NK-92 (cell line): ENCODE data around the gene CTU2.
A peak's percentile ranks its signal among the peaks of the same experiment; 100 is the strongest.
"Not testable (repeated sequence)": the region's sequence is repeated elsewhere in the genome, so short reads cannot be mapped to it uniquely, and the experiment has no call there.

Source experiments
- DNase-seq: peaks from one replicate; lab custom pipeline; 2025; ENCODE audit not compliant: unreplicated experiment; lab: John Stamatoyannopoulos, UW

Gene CTU2

DNA sequence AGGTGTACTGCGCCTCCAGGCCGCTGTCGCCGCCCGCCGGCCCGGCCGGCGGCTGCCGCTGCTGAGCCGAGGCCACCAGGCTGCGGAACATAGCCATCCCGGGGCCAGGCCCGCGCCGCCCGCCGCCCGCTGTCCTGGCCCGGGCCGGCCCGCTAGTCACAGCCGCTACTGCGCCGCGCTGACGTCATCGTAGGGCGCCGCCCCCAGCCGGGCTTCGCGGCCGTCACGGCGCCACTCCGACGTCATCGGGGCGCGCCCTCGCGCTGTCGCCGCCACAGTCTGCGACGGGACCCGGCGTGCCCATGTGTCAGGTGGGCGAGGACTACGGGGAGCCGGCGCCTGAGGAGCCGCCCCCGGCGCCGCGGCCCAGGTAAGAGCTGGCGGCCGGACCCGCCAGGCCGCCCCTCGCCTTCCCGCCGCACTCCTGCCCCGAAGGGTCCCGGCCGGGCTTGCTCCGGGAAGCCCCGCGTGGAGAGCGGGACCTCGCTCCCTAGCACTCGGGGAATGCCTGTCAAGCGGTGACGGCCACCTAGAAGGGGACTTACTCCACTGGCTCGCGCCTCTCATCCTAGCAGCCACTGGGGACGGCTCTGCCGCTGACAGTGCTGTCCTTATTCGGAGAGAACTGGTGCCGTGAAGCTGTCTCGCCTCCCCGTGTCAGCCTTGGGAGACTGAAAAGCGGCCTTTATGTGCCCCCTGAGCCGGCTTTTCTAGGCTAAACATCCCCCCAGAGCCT, at the start of gene CTU2, which contains the start of gene RNF166:
TSS of gene CTU2 (plus strand) at position 275 of the 736 bp plus-strand sequence. CDS start at position 303, 28 bp downstream.
TSS of gene RNF166 (minus strand) at position 180 of the 736 bp plus-strand sequence. CDS start at position 97, 83 bp downstream.
- peak; percentile 25 for DNase-seq

DNA sequence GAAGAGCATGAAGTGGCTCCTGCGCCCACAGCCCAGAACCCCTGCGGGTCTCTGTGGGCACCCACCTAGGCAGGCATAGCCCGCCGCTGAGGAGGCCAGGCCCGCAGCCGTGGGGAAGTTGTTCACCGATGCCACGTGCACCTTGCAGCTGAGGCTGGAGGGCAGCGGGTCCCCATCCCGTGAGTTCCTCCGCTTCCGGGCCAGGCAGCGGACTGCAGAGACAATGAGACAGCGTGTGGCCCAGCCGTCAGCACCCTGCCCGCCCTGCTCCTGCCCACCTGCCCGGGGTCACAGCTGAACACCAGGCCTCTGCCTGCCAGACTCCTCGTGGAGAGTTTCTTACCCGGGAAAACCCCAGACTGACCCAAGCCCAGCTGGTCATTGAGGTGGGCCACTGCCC, 48.9 kb upstream of the CTU2 start:
- no peak for DNase-seq

DNA sequence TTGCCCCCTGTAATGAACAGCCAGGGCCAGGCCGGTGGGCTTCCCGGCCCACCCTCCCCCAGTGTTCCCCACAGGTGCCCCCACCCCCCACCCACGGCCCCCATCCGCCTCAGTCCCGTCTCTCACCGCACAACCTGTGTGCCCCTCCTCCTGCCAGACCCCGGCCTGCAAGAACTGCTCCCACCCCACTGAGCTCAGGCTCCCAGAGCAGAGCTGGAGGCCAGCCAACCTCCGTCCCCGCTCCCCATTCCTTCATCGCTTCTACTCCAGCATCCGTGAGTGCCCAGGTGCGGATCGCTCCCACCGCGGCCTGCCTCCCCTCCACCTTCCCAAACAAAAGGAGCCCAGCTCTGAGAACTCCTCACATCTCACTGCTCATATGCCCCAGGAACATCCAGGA, 47.6 kb upstream of the CTU2 start:
- DNase-seq = no peak

DNA sequence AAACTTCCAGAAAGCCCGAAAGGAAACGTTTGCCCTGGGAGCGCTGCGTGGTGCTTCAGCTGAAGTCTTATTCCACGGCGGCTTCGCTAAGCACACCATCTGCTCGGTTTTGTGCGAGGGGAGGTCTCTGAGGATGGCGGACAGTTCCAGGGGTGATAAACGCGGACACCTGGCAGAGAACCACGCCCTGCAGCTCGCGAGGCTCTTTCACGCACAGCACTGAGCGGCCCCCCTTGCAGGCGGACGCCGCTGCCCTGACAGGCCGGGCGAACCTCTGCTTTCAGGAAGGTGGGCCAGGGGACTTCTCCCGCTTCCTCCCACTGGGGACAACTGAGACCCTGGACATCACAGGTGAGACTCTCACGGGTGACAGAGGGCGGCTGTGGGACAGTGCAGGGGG, 47.1 kb upstream of the CTU2 start:
- no peak for DNase-seq

DNA sequence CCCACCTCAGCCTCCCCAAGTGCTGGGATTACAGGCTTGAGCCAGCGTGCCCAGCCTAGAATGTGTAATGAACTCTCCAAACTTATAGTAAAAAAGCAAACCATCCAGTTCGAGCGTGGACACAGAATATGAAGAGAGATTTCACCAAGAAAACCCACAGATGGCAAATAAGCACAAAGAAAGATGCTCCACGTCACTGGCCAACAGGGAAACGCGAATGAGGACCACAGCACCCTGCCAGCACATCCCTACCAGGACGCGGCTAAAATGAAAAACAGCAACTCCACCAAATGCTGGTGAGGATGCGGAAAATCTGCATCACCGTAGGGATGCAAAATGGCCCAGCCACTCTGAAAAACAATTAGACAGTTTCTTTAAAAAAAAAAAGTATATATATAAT, 44.8 kb upstream of the CTU2 start:
- DNase-seq = no peak

DNA sequence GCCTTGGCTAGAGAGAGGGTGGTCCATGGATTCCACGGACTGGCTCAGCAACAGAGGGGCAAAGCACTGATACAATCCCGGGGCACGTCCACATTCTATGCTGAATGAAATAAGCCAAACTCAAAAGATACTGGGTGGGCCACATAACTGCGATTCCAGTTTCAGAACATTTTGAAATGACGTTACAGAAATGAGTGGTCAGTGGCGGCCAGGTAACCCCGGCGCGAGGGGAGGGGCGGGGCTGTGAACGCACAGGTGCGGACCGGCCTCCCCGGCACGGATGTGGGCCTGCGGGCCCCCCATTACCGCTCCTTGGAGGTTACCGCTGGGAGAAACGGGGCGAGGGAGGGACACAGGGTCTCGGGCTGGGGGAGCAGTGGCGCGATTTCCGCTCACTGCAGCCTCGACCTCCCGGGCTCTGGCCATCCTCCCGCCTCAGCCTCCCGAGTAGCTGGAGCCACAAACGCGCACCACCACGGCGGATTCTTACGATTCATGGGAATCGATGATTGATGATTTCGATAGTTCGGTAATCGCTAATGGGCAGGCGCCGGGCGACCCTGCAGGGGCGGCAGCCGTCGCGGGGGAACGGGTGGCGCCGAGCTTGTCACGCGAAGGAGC, 44.0 kb upstream of the CTU2 start:
- DNase-seq = no peak

DNA sequence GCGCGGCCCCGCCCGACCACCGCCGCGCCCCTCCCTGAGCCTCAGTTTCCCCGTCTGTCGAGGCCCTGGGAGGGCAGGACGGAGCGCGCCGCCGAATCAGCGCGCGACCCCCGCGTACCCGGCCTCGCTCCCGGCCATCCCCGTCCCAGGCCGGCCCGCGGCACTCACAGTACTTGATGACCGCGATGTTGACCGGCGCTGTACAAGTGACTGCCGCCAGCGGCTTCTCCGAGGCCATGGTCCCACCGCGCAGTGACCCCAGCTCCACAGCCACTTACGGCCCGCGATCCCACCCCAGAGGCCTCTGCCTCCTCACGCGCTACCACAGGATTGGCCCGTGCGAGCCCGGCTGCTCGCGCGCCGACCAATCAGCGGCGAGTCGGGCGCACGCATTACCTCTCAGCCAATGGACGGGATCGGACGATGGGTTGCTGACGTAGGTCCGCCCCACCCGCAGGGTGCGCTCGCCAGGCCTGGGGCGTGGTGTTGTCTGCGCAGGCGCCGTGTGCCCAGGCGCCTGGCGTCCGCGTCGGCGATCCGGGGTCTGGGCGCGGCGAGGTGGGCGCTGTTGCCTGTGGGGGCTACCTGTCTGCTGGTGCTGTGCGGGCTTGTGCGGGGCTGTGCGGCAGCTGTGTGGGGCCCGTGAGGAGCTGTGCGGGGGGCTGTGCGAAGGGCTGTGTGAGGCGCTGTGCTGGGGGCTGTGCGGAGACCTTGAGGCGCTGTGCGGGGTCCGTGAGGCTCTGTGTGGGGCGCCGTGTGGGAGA, 43.3 kb upstream of the CTU2 start, which contains the start of gene MVD:
TSS of gene MVD (minus strand) at position 249 of the 764 bp plus-strand sequence. CDS start at position 238, 11 bp downstream.
- peak; percentile 83 for DNase-seq

DNA sequence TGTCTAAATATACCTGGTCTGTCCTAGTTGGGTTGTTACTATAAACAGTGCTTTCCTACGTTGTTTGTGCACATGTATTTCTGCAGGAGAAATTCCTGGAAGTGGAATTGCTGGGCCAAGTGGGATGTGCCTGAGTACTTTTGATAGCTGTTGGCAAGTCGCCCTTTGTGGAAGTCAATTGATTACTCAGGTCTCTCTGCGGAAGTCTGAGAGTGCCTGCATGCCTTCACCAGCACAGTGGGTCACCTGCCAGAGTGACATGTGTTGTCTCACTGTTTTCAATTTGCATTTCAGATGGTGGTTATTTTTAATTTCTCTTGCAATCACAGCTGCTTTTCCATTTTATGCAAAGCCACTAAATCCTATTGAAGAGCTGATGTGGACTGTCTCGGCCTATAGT, 41.2 kb upstream of the CTU2 start:
- no peak for DNase-seq

DNA sequence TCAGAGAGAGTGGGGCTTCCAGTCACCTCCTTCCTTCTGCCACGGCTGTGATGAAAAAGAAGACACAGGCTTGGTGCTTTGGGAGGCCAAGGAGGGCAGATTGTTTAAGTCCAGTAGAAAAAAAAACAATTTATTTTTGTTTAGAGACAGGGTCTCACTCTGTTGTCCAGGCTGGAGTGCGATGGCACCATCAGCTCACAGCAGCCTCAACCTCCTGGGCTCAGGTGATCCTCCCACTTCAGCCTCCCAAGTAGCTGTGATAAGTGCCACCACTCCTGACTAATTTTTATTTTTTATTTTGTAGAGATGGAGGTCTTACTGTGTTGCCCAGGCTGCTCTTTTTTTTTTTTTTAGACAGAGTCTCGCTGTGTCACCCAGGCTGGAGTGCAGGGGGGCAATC, 40.7 kb upstream of the CTU2 start:
- no peak for DNase-seq

DNA sequence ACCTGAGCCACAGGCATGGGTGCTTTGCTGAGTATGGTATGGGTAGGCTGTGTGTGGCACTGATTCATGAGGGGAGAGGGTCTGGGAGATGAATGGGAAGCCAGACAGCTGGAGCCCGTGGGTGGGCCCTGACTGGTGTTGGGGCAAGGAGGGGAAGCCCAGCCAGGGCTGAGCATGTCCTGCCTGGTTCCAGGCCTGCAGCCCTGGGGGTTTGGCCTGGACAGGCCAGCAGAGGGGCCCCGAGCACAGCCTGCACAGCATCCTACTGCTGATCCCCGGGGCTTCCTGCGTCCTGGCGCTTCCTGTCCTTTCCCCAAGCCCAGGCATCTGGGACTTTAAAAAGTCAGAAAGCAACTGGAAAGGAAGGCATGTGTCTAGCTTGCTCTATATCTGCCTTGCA, 38.8 kb upstream of the CTU2 start:
- DNase-seq = no peak

DNA sequence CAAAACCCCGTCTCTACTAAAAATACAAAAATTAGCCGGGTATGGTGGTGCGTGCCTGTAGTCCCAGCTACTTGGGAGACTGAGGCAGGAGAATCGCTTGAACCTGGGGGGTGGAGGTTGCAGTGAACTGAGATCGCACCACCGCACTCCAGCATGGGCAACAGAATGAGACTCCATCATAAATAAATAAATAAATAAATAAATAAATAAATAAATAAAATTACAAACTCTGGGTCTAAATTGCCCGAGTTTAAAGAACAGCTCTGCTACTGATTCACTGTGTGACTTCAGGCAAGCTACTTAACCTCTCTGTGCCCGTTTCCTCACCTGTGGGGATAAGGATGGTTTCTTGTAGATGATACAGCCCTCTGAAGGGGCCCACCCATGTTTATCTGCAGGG, 36.8 kb upstream of the CTU2 start:
- DNase-seq = not testable (repeated sequence)

DNA sequence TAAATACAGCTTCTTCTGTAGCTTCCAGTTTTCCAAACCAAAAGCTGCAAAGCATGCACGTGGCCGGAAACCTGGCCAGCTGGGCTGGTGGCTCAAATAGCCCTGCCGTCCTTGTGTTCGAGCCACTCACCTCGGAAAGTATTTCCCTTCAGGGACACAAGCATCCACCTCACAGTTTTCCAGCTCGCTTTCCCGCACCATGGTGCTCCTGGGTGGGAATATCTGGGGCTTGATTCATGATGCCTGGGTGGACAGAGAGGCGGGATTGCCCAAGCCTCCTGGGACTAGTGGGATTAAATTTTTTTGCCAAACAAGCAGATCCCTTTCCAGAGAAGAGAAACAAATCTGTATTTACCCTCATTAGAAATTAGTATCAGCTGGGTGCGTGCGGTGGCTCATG, 36.3 kb upstream of the CTU2 start:
- no peak for DNase-seq

DNA sequence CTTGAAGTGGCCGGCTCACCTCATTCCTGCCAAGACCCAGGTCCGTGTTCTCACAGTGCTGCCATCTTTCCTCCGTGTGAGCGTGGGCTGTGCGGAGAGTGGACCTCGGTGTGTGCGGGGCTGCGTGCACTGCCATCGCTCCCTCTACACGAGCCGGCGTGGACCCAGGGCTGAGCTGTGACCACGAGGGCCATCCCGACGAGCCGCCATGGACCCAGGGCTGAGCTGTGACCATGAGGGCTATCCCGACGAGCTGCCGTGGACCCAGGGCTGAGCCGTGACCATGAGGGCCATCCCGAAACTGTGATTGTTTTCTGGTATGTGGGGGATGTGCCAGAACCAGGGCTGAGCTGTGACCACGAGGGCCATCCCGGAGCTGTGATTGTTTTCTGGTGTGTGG, 34.5 kb upstream of the CTU2 start:
- DNase-seq = no peak

DNA sequence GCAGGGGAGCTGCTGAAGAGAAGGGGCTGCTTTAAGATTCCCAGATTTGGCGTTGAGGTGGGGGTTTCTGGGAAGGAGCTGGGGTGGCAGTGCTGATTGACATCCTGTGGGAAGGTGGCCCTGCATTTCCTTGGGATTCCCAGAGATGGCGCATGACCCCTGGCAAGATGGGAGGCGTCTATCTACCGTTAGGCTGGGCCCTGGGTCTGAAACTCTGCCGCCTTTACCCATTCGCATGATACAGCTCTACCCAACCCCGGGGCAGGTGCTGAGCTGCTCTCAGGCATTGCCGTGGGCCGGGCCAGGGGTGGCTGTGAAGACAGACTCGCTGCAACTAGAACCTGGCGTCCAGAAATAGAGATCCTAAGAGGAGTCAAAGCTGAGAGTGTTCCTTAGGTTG, 33.5 kb upstream of the CTU2 start:
- DNase-seq = no peak

DNA sequence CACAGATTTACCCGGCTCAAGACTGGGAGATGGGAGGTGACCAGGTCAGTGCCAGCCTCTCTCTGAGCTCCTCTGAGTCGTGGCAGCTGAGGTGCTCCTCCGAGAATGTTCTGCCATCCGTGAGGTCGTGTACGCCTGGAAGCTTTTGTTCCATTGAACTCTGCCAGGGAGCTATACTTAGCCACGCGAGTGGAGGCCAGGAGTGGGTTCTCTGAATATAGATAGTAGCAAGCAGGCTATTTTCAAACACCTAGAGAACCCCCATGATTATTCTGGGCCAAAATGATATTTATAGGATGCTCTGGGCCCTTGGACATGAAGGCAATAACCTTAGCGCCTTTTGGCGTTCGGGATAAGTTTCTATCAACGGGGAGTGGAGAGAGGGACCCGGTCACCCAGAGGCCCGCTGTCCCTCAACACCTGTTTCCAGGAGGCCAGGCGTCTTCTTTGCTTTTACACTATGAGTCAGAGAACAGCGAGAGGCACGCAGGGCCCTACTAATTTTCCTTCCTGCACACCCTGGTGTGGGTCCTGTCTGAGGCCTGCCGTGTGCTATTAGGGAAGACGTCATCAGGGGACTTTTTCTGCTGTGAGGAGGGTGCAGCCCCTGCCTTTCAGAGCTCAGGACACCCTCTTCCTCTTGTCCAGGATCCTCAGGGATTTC, 32.5 kb upstream of the CTU2 start:
- no peak for DNase-seq

DNA sequence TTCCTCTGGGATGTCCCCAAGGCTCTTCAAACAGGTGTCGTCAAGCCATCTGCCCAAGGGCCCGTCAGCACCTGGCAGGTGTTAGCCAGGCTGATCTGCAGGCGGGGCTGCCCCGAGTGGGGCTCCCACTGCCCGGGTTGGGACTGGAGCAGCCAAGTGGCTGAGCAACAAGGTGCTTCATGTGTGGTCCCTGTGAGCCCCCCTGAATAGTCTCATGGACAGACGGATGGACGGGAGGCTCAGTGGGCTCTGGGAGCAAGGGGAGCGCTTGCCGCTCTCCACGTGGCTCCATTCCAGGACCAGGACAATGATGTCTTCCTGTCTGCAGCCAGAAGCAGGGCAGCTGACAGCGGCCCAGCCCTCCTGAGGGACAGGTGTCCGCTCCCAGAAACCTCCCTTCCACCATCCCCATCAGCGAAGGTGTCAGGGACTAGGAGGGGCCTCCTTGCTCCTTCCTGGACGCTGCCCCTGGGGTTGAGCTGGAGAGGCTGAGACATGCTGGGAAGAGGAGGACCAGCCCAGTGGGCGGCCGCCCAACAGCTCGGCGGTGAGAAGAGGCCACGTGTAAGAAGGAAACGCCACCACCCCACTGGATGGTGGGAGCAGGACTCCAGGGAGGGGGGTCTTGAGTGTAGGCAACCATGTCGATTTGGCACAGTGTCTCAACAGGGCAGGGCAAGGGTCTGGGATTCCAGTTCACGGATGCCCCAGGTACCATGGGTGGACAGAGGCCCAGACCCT, 29.6 kb upstream of the CTU2 start:
- no peak for DNase-seq

DNA sequence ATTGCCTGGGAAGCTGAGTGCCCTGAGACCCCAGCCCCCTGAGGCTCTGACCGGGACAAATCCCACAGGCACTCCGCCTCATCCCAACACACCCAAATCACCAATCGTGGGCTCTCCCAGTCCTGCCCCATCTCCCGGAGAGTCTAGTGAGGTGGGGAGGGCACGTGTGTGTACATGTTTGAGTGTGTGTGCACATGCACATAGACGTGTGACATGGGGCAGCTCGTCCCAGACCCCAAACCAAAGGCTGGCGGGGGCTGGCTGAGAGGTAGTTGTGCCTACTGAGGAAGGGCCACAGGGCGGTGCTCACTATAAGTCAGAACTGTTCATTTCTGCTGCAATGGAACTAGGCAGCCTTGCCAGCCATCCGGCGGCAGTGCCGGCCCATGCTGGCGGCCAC, 28.6 kb upstream of the CTU2 start:
- DNase-seq = no peak

DNA sequence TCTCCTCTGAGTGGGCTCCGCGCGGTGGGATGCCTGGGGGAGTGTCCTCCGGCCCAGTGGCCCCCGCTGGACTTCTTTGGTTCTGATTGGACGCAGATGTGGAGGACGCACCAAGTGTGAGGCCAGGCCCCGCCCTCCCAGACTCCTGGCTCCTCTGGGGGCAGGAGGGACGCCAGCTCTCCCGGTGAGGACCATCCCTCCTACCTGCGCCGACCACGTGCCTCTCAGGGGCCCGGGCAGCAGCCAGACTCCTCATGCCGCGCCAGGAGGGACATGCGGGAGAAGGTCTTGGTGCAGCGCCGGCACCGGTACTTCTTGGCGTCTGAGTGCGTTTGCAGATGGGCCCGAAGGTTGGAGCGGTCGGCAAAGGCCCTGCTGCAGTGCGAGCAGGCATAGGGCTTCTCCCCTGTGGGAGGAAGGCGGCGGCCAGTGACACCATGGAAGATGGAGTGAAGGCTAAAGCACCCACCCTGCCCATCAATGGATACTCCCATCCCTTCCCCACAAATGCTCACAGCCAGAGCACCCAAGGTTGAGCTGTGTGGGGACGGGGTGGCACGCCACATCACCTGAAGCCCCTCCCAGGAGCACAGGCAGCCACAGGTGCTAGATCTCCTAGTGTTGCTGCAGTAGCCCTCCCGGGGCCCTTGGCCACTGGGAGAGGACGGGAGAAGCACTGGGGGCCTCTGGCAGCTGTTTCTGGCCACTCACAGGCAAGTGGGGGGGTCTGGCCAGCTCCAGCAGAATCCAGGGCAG, 27.9 kb upstream of the CTU2 start:
- DNase-seq = no peak

DNA sequence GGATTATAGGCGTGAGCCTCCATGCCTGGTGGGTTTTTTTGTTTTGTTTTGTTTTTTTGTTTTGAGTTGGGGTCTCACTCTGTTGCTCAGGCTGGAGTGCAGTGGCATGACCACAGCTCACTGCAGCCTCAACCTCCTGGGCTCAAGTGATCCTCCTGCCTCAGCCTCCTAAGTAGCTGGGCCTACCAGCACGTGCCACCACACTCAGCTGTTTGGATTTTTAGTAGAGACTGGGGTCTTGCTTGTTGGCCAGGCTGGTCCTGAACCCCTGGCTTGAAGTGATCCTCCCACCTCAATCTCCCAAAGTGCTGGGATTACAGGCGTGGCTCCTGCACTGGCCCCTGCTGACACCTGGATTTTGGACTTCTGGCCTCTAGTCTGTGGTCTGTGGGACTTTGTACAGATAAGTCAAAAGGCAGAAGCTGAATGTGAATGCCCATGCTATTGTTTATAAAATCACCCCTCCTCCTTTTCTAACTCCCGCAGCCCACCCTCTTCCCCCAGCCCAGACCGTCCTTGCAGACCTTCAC, 25.7 kb upstream of the CTU2 start:
- no peak for DNase-seq
